Measurements from ENCODE around the gene CRHR1. TPM values are rescaled to one million over a fixed set of nuclear protein-coding genes. Genes with fewer than 3 reads are reported as not detected.

Gene CRHR1
- total and polyA plus RNA-seq, 7 donors = 0.09 to 0.30 TPM; not detected in 5

- intact Hi-C loops (cut with DNase I) = no loop called here
- no peaks in the 10 kb centered on the region for H3K9me3 ChIP-seq
- no peaks in the 10 kb centered on the region for H3K36me3 ChIP-seq (ENCODE audit: insufficient read depth in 1 of 2, low read depth in 1 of 2)
- peaks cover 11% of the 10 kb centered on the region for H3K4me1 ChIP-seq
- 58 to 71% (median 60%) methylated on average over 2 of the region's 2 CpGs for WGBS, 3 donors
- H3K4me3 ChIP-seq = no peak overlapping the region
- no peaks in the 10 kb centered on the region for H3K27me3 ChIP-seq (ENCODE audit: insufficient read depth in 3 of 3, low read length in 2 of 3)
- TF ChIP-seq CTCF (IDR thresholded peaks at IDR 0.05) = no peak
- DNase-seq = peak; percentile 63 to 74
- peak overlapping the region; percentile 63 for H3K27ac ChIP-seq
- peak; percentile 91 to 99 (median 93) for ATAC-seq
Observed at GRCh38 chr17:45883063-45883462, 98.9 kb downstream of the CRHR1 start.

Other genes starting within 250 kb of the CRHR1 start
- not detected for gene SPPL2C, start 60.6 kb downstream of the CRHR1 start, total RNA-seq
- not detected for gene SPPL2C, start 60.6 kb downstream of the CRHR1 start, polyA plus RNA-seq
- gene MAPT, start 110.2 kb downstream of the CRHR1 start, total RNA-seq = 100 to 1,000 TPM; 104 to 253 (median 170) TPM
- 10 to 100 TPM; 16.0 to 61.3 (median 43.9) TPM for gene MAPT, start 110.2 kb downstream of the CRHR1 start, polyA plus RNA-seq
- gene STH, start 214.9 kb downstream of the CRHR1 start, total RNA-seq = 1 to 10 TPM in 1 of 4 donors, not detected in 3; 2.0 TPM
- gene STH, start 214.9 kb downstream of the CRHR1 start, polyA plus RNA-seq = under 1 TPM in 2 of 3 donors, not detected in 1; 0.25 to 0.26 TPM

All from psoas muscle (tissue), 8 donors.